ENCODE results near the gene FBXO38.

FBXO38 gene

GRCh38 chr5:148383564-148384379 lies at the start of gene FBXO38:
Gene FBXO38 (plus strand): TSS chr5:148383958. CDS start chr5:148394777, 10,819 bp downstream.
- peak; percentile 96 for DNase-seq (ENCODE audit: low read depth)

GRCh38 chr5:148335259-148335658 lies 48.5 kb upstream of the FBXO38 start, which contains the start of gene SPINK9:
Gene SPINK9 (plus strand): TSS chr5:148335559. CDS start chr5:148335614, 55 bp downstream.
- DNase-seq (ENCODE audit: low read depth): no peak

GRCh38 chr5:148336704-148337435 lies 46.9 kb upstream of the FBXO38 start:
- no peak for DNase-seq (ENCODE audit: low read depth)

- no peak for DNase-seq (ENCODE audit: low read depth)
These were observed 41.2 kb upstream of the FBXO38 start for GRCh38 chr5:148342371-148343045.

- DNase-seq (ENCODE audit: low read depth): no peak
These were observed 40.7 kb upstream of the FBXO38 start for GRCh38 chr5:148343046-148343407.

GRCh38 chr5:148343603-148344487 lies 39.9 kb upstream of the FBXO38 start:
- DNase-seq (ENCODE audit: low read depth): no peak

- DNase-seq (ENCODE audit: low read depth): no peak
These were observed 36.1 kb upstream of the FBXO38 start for GRCh38 chr5:148347706-148348105.

GRCh38 chr5:148352696-148353095 lies 31.1 kb upstream of the FBXO38 start:
- DNase-seq (ENCODE audit: low read depth): no peak

- DNase-seq (ENCODE audit: low read depth): no peak
These were observed 30.1 kb upstream of the FBXO38 start for GRCh38 chr5:148353634-148354033.

- no peak for DNase-seq (ENCODE audit: low read depth)
These were observed 19.4 kb upstream of the FBXO38 start for GRCh38 chr5:148364343-148364742.

GRCh38 chr5:148368299-148368698 lies 15.5 kb upstream of the FBXO38 start:
- no peak for DNase-seq (ENCODE audit: low read depth)

GRCh38 chr5:148372166-148372725 lies 11.5 kb upstream of the FBXO38 start:
- DNase-seq (ENCODE audit: low read depth): no peak

- DNase-seq (ENCODE audit: low read depth): no peak
These were observed 10.9 kb upstream of the FBXO38 start for GRCh38 chr5:148372893-148373292.

- DNase-seq (ENCODE audit: low read depth): no peak
These were observed 8.9 kb upstream of the FBXO38 start for GRCh38 chr5:148374690-148375360.

GRCh38 chr5:148376198-148376597 lies 7.6 kb upstream of the FBXO38 start:
- no peak for DNase-seq (ENCODE audit: low read depth)

GRCh38 chr5:148378670-148379069 lies 5.1 kb upstream of the FBXO38 start:
- DNase-seq (ENCODE audit: low read depth): no peak

- DNase-seq (ENCODE audit: low read depth): no peak
These were observed 4.4 kb upstream of the FBXO38 start for GRCh38 chr5:148379340-148379739.

- DNase-seq (ENCODE audit: low read depth): no peak
These were observed 1.9 kb upstream of the FBXO38 start for GRCh38 chr5:148381906-148382305.

- no peak for DNase-seq (ENCODE audit: low read depth)
These were observed 797 bp upstream of the FBXO38 start for GRCh38 chr5:148382961-148383360.

GRCh38 chr5:148384380-148384737 lies 601 bp downstream of the FBXO38 start:
- no peak for DNase-seq (ENCODE audit: low read depth)

- no peak for DNase-seq (ENCODE audit: low read depth)
These were observed 1.3 kb downstream of the FBXO38 start for GRCh38 chr5:148385094-148385493.

All from activated gamma-delta T cell treated with anti-CD3 and anti-CD28 coated beads, Interleukin-2, amount 50 U/mL, for 16 hours (primary cell).